A673 (cell line): ENCODE measurements around the gene GRAMD1B.

Experiments used
- CTCF ChIP-seq: fragments of 300-800, 200-600 bp; sonication (generic); conservative IDR thresholded peaks from 2 replicates; pipeline ENCODE4 v1.5.1; 2017; ENCODE audit warnings: low read depth, mild to moderate bottlenecking, antibody characterized with exemption, low read length, moderate library complexity, mixed read lengths
- EZH2 ChIP-seq: fragments of 200-600 bp; sonication (generic); IDR thresholded peaks from 2 replicates; pipeline ENCODE4 v1.6.1; 2017; ENCODE audit warnings: borderline replicate concordance, low read depth, mild to moderate bottlenecking, mixed read lengths, antibody characterized with exemption, low read length; ENCODE audit not compliant: poor library complexity, severe bottlenecking

- TF ChIP-seq EZH2 = no peak
- TF ChIP-seq CTCF = peak; percentile 96
Observed at GRCh38 chr11:123577081-123577598, 147.1 kb downstream of the GRAMD1B start.
